Neuronal stem cell (in vitro differentiated cells): Measurements from ENCODE around the gene TRIM40.
A peak's percentile ranks its signal among the peaks of the same experiment; 100 is the strongest.

Experiments
- DNase-seq: peaks from one replicate; pipeline ENCODE4 v3.0.0-alpha.2; 2013; ENCODE audit warnings: low spot score
- H2AFZ ChIP-seq: one replicate; pipeline ENCODE4 v1.6.1; 2013; ENCODE audit warnings: mild to moderate bottlenecking, low read length, inconsistent platforms
- H2AK5ac ChIP-seq: 2 replicates; pipeline ENCODE4 v1.6.1; 2013; ENCODE audit warnings: low read depth, mild to moderate bottlenecking, inconsistent platforms, low read length, moderate library complexity, mixed read lengths
- H2BK120ac ChIP-seq: 2 replicates; pipeline ENCODE4 v1.6.1; 2013; ENCODE audit warnings: low read depth, mild to moderate bottlenecking, inconsistent platforms, low read length, moderate library complexity, mixed read lengths
- H2BK12ac ChIP-seq: one replicate; pipeline ENCODE4 v1.6.1; 2013; ENCODE audit warnings: low read length, inconsistent platforms
- H2BK15ac ChIP-seq: 2 replicates; pipeline ENCODE4 v1.6.1; 2013; ENCODE audit warnings: mild to moderate bottlenecking, low read length, inconsistent platforms, mixed read lengths
- H2BK5ac ChIP-seq: one replicate; pipeline ENCODE4 v1.6.1; 2013; ENCODE audit warnings: inconsistent platforms, mild to moderate bottlenecking, low read length, moderate library complexity
- H3K14ac ChIP-seq: one replicate; pipeline ENCODE4 v1.6.1; 2013; ENCODE audit warnings: low read length, inconsistent platforms
- H3K18ac ChIP-seq: 2 replicates; pipeline ENCODE4 v1.6.1; 2013; ENCODE audit warnings: low read length, inconsistent platforms
- H3K23ac ChIP-seq: 2 replicates; pipeline ENCODE4 v1.6.1; 2013; ENCODE audit warnings: low read depth, mild to moderate bottlenecking, mixed read lengths, low read length, inconsistent platforms; ENCODE audit not compliant: poor library complexity
- H3K27ac ChIP-seq: replicated peaks from 3 replicates; pipeline ENCODE4 v1.5.1; 2013; ENCODE audit warnings: low read length, inconsistent platforms
- H3K27me3 ChIP-seq, 3 experiments: 2 replicates each; pipeline ENCODE4 v1.6.1; 2013; ENCODE audit warnings: low read length in 3 of 3, mild to moderate bottlenecking in 2 of 3, inconsistent platforms in 1 of 3, low read depth in 1 of 3, mixed read lengths in 1 of 3, moderate library complexity in 1 of 3; ENCODE audit not compliant: control insufficient read depth in 3 of 3, insufficient read depth in 3 of 3
- H3K36me3 ChIP-seq, 2 donors: replicated peaks in 1 of 2; 2 replicates each; pipeline ENCODE4 v1.6.1; 2013; ENCODE audit warnings: low read length in 2 of 2; ENCODE audit not compliant: control insufficient read depth in 2 of 2, insufficient read depth in 2 of 2
- H3K4ac ChIP-seq: 2 replicates; pipeline ENCODE4 v1.6.1; 2013; ENCODE audit warnings: inconsistent platforms, mild to moderate bottlenecking, low read length, moderate library complexity
- H3K4me1 ChIP-seq, 2 donors: 1 replicate in 1 of 2; 2 replicates in 1 of 2; pipeline ENCODE4 v1.6.1; 2013; ENCODE audit warnings: low read length in 2 of 2, low read depth in 1 of 2; ENCODE audit not compliant: control insufficient read depth in 2 of 2, insufficient read depth in 1 of 2
- H3K4me2 ChIP-seq: one replicate; pipeline ENCODE4 v1.6.1; 2013; ENCODE audit warnings: mild to moderate bottlenecking, low read length, inconsistent platforms; ENCODE audit not compliant: insufficient read depth, poor library complexity, severe bottlenecking
- H3K4me3 ChIP-seq, 2 donors: 2 replicates each; pipeline ENCODE4 v1.5.1; 2013; ENCODE audit warnings: low read length in 2 of 2, mild to moderate bottlenecking in 2 of 2, inconsistent platforms in 1 of 2, moderate library complexity in 1 of 2
- H3K79me1 ChIP-seq: one replicate; pipeline ENCODE4 v1.6.1; 2013; ENCODE audit warnings: low read depth, mild to moderate bottlenecking, inconsistent platforms, low read length, moderate library complexity
- H3K9ac ChIP-seq: one replicate; pipeline ENCODE4 v1.6.1; 2013; ENCODE audit warnings: mild to moderate bottlenecking, low read depth, low read length, inconsistent platforms; ENCODE audit not compliant: poor library complexity
- H3K9me3 ChIP-seq, 2 donors: replicated peaks in 1 of 2; 2 replicates each; pipeline versions ENCODE3 to v1.6.1; 2013; ENCODE audit warnings: low read length in 2 of 2, mild to moderate bottlenecking in 2 of 2, inconsistent platforms in 1 of 2, low read depth in 1 of 2, mixed read lengths in 1 of 2, moderate library complexity in 1 of 2; ENCODE audit not compliant: control insufficient read depth in 2 of 2, insufficient read depth in 1 of 2
- H4K8ac ChIP-seq: one replicate; pipeline ENCODE4 v1.6.1; 2013; ENCODE audit warnings: low read depth, mild to moderate bottlenecking, inconsistent platforms, low read length, moderate library complexity
- H4K91ac ChIP-seq: one replicate; pipeline ENCODE4 v1.6.1; 2013; ENCODE audit warnings: low read length, low read depth, mild to moderate bottlenecking, inconsistent platforms; ENCODE audit not compliant: poor library complexity
- WGBS, 2 donors: extraction: QIAGEN DNeasy Blood & Tissue Kit; methylation state at CpG; one replicate each; pipeline ENCODE4 v1.1.7; 2013; ENCODE audit warnings: missing lambda C conversion rate in 2 of 2, mixed read lengths in 1 of 2; ENCODE audit not compliant: insufficient read length in 2 of 2, insufficient replicate concordance in 1 of 2; ENCODE audit errors: extremely low coverage in 2 of 2; 5-methylcytosine and 5-hydroxymethylcytosine counted together

TRIM40 gene

GRCh38 chr6:30168741-30169140 is 32.8 kb downstream of the TRIM40 start:
- H3K36me3 ChIP-seq = no peaks in the 10 kb centered on the region
- H2BK15ac ChIP-seq = no peak overlapping the region
- H3K27ac ChIP-seq = no peak overlapping the region
- no peak overlapping the region for H3K4me2 ChIP-seq
- H4K91ac ChIP-seq = no peak overlapping the region
- no peak overlapping the region for H3K23ac ChIP-seq
- H3K79me1 ChIP-seq = no peaks in the 10 kb centered on the region
- H3K27me3 ChIP-seq = peaks cover 0 to 70% (median 25%) of the 10 kb centered on the region in 3 experiments
- no peaks in the 10 kb centered on the region for H3K9me3 ChIP-seq
- DNase-seq = no peak
- no peak overlapping the region for H2BK5ac ChIP-seq
- H3K4ac ChIP-seq = no peak overlapping the region
- H4K8ac ChIP-seq = no peak overlapping the region
- H3K4me3 ChIP-seq = no peak overlapping the region
- no peak overlapping the region for H2AK5ac ChIP-seq
- no CpG with 5 or more reads among the region's 1 CpG for WGBS, 2 donors
- H3K14ac ChIP-seq = no peak overlapping the region
- H2BK120ac ChIP-seq = no peak overlapping the region
- H2AFZ ChIP-seq = no peak overlapping the region
- H2BK12ac ChIP-seq = no peak overlapping the region
- H3K9ac ChIP-seq = no peak overlapping the region
- peaks cover 0 to 2% of the 10 kb centered on the region in 2 donors for H3K4me1 ChIP-seq
- no peak overlapping the region for H3K18ac ChIP-seq

- Histone ChIP-seq H3K4ac (no peak overlapping the region), H4K8ac (no peak overlapping the region), H2BK120ac (no peak overlapping the region), H3K9ac (no peak overlapping the region), H3K79me1 (no peaks in the 10 kb centered on the region), H3K27ac (no peak overlapping the region), H4K91ac (no peak overlapping the region), H3K4me3 (no peak overlapping the region), H3K4me1 (peaks cover 0 to 2% of the 10 kb centered on the region in 2 donors), H3K27me3 (peaks cover 0 to 74% (median 25%) of the 10 kb centered on the region in 3 experiments), H3K23ac (no peak overlapping the region), H3K9me3 (no peaks in the 10 kb centered on the region), H2AK5ac (no peak overlapping the region), H2BK15ac (no peak overlapping the region), H2BK5ac (no peak overlapping the region), H3K18ac (no peak overlapping the region), H2BK12ac (no peak overlapping the region), H3K4me2 (no peak overlapping the region), H2AFZ (no peak overlapping the region), H3K36me3 (no peaks in the 10 kb centered on the region), H3K14ac (no peak overlapping the region)
- WGBS, 2 donors = no CpG with 5 or more reads among the region's 7 CpGs
- peak; percentile 38 for DNase-seq
Observed at GRCh38 chr6:30169658-30170614, 34.0 kb downstream of the TRIM40 start.

- no peak overlapping the region for H3K27ac ChIP-seq
- peak overlapping the region; percentile 9 for H3K14ac ChIP-seq
- peak overlapping the region; percentile 14 to 71 for H3K4me3 ChIP-seq
- peaks cover 0 to 2% of the 10 kb centered on the region in 2 donors for H3K4me1 ChIP-seq
- H3K18ac ChIP-seq = peak overlapping the region; percentile 82
- H2BK5ac ChIP-seq = no peak overlapping the region
- H2AK5ac ChIP-seq = no peak overlapping the region
- no peaks in the 10 kb centered on the region for H3K79me1 ChIP-seq
- H2AFZ ChIP-seq = peak overlapping the region; percentile 90
- no peak overlapping the region for H3K4ac ChIP-seq
- WGBS, 2 donors = no CpG with 5 or more reads among the region's 62 CpGs
- H3K9ac ChIP-seq = peak overlapping the region; percentile 65
- H2BK15ac ChIP-seq = no peak overlapping the region
- H3K27me3 ChIP-seq = peaks cover 0 to 86% (median 25%) of the 10 kb centered on the region in 3 experiments
- DNase-seq = peak; percentile 17
- no peaks in the 10 kb centered on the region for H3K36me3 ChIP-seq
- H3K9me3 ChIP-seq = no peaks in the 10 kb centered on the region
- peak overlapping the region; percentile 59 for H3K4me2 ChIP-seq
- no peak overlapping the region for H2BK12ac ChIP-seq
- H2BK120ac ChIP-seq = peak overlapping the region; percentile 29
- peak overlapping the region; percentile 68 for H3K23ac ChIP-seq
- no peak overlapping the region for H4K91ac ChIP-seq
- no peak overlapping the region for H4K8ac ChIP-seq
Observed at GRCh38 chr6:30171677-30172471, 35.9 kb downstream of the TRIM40 start.

GRCh38 chr6:30172681-30173080 is 36.7 kb downstream of the TRIM40 start:
- Histone ChIP-seq H3K4me1 (peaks cover 0 to 2% of the 10 kb centered on the region in 2 donors), H3K79me1 (no peaks in the 10 kb centered on the region), H2BK12ac (no peak overlapping the region), H2AK5ac (no peak overlapping the region), H3K14ac (no peak overlapping the region), H4K8ac (no peak overlapping the region), H4K91ac (no peak overlapping the region), H3K9me3 (no peaks in the 10 kb centered on the region), H2BK120ac (no peak overlapping the region), H2AFZ (no peak overlapping the region), H2BK15ac (no peak overlapping the region), H3K4me3 (no peak overlapping the region), H2BK5ac (no peak overlapping the region), H3K9ac (no peak overlapping the region), H3K4me2 (peak overlapping the region; percentile 59), H3K36me3 (no peaks in the 10 kb centered on the region), H3K18ac (no peak overlapping the region), H3K23ac (no peak overlapping the region), H3K4ac (no peak overlapping the region), H3K27me3 (peaks cover 0 to 80% (median 25%) of the 10 kb centered on the region in 3 experiments), H3K27ac (no peak overlapping the region)
- no peak for DNase-seq
- WGBS, 2 donors = no CpG with 5 or more reads among the region's 4 CpGs
